ENCODE measurements around the gene NEDD4L. TPM values are rescaled to one million over a fixed set of nuclear protein-coding genes. Genes with fewer than 3 reads are reported as not detected.

NEDD4L gene
- polyA plus RNA-seq, 1 of the 3 experiments (the other 2 are of a cell fraction): 13.2 TPM

GRCh38 chr18:58065956-58066355 is 21.9 kb downstream of the NEDD4L start (continued):
- TF ChIP-seq, protein P1, sequence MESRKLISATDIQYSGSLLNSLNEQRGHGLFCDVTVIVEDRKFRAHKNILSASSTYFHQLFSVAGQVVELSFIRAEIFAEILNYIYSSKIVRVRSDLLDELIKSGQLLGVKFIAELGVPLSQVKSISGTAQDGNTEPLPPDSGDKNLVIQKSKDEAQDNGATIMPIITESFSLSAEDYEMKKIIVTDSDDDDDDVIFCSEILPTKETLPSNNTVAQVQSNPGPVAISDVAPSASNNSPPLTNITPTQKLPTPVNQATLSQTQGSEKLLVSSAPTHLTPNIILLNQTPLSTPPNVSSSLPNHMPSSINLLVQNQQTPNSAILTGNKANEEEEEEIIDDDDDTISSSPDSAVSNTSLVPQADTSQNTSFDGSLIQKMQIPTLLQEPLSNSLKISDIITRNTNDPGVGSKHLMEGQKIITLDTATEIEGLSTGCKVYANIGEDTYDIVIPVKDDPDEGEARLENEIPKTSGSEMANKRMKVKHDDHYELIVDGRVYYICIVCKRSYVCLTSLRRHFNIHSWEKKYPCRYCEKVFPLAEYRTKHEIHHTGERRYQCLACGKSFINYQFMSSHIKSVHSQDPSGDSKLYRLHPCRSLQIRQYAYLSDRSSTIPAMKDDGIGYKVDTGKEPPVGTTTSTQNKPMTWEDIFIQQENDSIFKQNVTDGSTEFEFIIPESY (IDR thresholded peaks at IDR 0.05; ENCODE audit: borderline replicate concordance, low read depth): no peak
- TF ChIP-seq FOSL2 (IDR thresholded peaks at IDR 0.05; ENCODE audit: borderline replicate concordance, low read depth): no peak
- TF ChIP-seq, protein P2, sequence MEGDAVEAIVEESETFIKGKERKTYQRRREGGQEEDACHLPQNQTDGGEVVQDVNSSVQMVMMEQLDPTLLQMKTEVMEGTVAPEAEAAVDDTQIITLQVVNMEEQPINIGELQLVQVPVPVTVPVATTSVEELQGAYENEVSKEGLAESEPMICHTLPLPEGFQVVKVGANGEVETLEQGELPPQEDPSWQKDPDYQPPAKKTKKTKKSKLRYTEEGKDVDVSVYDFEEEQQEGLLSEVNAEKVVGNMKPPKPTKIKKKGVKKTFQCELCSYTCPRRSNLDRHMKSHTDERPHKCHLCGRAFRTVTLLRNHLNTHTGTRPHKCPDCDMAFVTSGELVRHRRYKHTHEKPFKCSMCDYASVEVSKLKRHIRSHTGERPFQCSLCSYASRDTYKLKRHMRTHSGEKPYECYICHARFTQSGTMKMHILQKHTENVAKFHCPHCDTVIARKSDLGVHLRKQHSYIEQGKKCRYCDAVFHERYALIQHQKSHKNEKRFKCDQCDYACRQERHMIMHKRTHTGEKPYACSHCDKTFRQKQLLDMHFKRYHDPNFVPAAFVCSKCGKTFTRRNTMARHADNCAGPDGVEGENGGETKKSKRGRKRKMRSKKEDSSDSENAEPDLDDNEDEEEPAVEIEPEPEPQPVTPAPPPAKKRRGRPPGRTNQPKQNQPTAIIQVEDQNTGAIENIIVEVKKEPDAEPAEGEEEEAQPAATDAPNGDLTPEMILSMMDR (IDR thresholded peaks at IDR 0.05): no peak

DNA sequence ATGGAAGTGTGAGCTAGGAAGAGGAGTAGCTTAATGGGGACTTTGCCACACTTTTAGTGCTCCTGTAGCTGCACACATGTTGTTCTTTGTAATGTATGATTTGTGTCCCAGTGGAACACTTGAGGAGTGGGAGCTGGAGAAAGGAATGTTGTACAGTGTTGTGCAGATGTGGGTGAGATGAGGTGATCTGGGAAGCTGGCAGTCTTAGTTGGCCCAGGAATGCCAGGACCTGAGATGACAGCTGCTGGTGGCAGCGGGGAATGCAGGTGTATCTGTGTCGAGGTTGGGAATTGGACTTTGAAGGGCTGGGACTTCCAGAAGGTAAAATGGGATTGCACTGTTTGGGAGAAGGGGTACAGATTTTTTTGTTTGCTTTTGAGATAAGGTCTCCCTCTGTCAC is 23.6 kb downstream of the NEDD4L start:
- H3K4me2 ChIP-seq: no peak overlapping the region
- no peaks in the 10 kb centered on the region for H3K4me1 ChIP-seq (ENCODE audit: control insufficient read depth in 1 of 2, insufficient read depth in 2 of 2, low read depth in 1 of 2, low read length in 1 of 2)
- no peak overlapping the region for H3K9ac ChIP-seq
- H2AFZ ChIP-seq (ENCODE audit: low read depth): no peak overlapping the region
- no peaks in the 10 kb centered on the region for H3K27me3 ChIP-seq (ENCODE audit: insufficient read depth)
- H3K9me3 ChIP-seq: no peaks in the 10 kb centered on the region
- ChIA-PET CTCF (interaction anchor here (0.5 to 2.0 kb wide), 4 partner anchors 24 to 1075 kb away, joined by 3 to 8 read pairs (median 6); partner anchors contain the start of gene NEDD4L), POLR2A (no interaction called here)
- no peaks in the 10 kb centered on the region for H3K36me3 ChIP-seq (replicated peaks in 1 of 2; ENCODE audit: control insufficient read depth in 1 of 2, insufficient read depth in 2 of 2, low read length in 1 of 2)
- TF ChIP-seq POLR2AphosphoS5 (IDR thresholded peaks at IDR 0.05; ENCODE audit: low read depth, low read length) (no peak), TEAD4 (IDR thresholded peaks at IDR 0.05; ENCODE audit: borderline replicate concordance, insufficient read depth) (no peak), RXRA (IDR thresholded peaks at IDR 0.05; ENCODE audit: borderline replicate concordance, low read depth) (no peak), EZH2phosphoT487 (IDR thresholded peaks at IDR 0.05; ENCODE audit: borderline replicate concordance, low read depth) (no peak), RAD21 (IDR thresholded peaks at IDR 0.05; ENCODE audit: low read length) (no peak), TCF12 (IDR thresholded peaks at IDR 0.05) (no peak), FOXJ3 (CRISPR knock-in tag; IDR thresholded peaks at IDR 0.05) (no peak), JUND (IDR thresholded peaks at IDR 0.05) (no peak), MXI1 (IDR thresholded peaks at IDR 0.05; ENCODE audit: low read depth, low read length) (no peak), EP300 (IDR thresholded peaks at IDR 0.05; ENCODE audit: borderline replicate concordance in 1 of 2, low read depth in 1 of 2, low read length in 1 of 2) (no peak), SMC3 (IDR thresholded peaks at IDR 0.05; ENCODE audit: low read depth, low read length) (no peak), PBX3 (IDR thresholded peaks at IDR 0.05) (no peak), TAF1 (IDR thresholded peaks at IDR 0.05; ENCODE audit: borderline replicate concordance, low read depth, low read length) (no peak), YY1 (IDR thresholded peaks at IDR 0.05; ENCODE audit: low read depth) (no peak), GATA2 (CRISPR knock-in tag; IDR thresholded peaks at IDR 0.05) (no peak)
- TF ChIP-seq, protein P3, sequence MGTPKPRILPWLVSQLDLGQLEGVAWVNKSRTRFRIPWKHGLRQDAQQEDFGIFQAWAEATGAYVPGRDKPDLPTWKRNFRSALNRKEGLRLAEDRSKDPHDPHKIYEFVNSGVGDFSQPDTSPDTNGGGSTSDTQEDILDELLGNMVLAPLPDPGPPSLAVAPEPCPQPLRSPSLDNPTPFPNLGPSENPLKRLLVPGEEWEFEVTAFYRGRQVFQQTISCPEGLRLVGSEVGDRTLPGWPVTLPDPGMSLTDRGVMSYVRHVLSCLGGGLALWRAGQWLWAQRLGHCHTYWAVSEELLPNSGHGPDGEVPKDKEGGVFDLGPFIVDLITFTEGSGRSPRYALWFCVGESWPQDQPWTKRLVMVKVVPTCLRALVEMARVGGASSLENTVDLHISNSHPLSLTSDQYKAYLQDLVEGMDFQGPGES (IDR thresholded peaks at IDR 0.05; ENCODE audit: low read depth, low read length): no peak
- TF ChIP-seq, protein P4, sequence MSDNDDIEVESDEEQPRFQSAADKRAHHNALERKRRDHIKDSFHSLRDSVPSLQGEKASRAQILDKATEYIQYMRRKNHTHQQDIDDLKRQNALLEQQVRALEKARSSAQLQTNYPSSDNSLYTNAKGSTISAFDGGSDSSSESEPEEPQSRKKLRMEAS (IDR thresholded peaks at IDR 0.05; ENCODE audit: low read depth): no peak
- TF ChIP-seq, protein P5, sequence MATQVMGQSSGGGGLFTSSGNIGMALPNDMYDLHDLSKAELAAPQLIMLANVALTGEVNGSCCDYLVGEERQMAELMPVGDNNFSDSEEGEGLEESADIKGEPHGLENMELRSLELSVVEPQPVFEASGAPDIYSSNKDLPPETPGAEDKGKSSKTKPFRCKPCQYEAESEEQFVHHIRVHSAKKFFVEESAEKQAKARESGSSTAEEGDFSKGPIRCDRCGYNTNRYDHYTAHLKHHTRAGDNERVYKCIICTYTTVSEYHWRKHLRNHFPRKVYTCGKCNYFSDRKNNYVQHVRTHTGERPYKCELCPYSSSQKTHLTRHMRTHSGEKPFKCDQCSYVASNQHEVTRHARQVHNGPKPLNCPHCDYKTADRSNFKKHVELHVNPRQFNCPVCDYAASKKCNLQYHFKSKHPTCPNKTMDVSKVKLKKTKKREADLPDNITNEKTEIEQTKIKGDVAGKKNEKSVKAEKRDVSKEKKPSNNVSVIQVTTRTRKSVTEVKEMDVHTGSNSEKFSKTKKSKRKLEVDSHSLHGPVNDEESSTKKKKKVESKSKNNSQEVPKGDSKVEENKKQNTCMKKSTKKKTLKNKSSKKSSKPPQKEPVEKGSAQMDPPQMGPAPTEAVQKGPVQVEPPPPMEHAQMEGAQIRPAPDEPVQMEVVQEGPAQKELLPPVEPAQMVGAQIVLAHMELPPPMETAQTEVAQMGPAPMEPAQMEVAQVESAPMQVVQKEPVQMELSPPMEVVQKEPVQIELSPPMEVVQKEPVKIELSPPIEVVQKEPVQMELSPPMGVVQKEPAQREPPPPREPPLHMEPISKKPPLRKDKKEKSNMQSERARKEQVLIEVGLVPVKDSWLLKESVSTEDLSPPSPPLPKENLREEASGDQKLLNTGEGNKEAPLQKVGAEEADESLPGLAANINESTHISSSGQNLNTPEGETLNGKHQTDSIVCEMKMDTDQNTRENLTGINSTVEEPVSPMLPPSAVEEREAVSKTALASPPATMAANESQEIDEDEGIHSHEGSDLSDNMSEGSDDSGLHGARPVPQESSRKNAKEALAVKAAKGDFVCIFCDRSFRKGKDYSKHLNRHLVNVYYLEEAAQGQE (IDR thresholded peaks at IDR 0.05; ENCODE audit: low read depth, low read length): no peak
- H4K20me1 ChIP-seq (ENCODE audit: insufficient read depth): no peaks in the 10 kb centered on the region
- 94% methylated on average over 2 of the region's 2 CpGs for WGBS (ENCODE audit: low lambda C conversion rate)
- no peak overlapping the region for H3K27ac ChIP-seq (ENCODE audit: low read depth in 2 of 2, low read length in 1 of 2)
- H3K4me3 ChIP-seq (ENCODE audit: low read depth in 2 of 2, low read length in 1 of 2): no peak overlapping the region
- H3K9me2 ChIP-seq: no peaks in the 10 kb centered on the region
- no peaks in the 10 kb centered on the region for H3F3A ChIP-seq (replicated peaks; ENCODE audit: insufficient read depth)
- no peaks in the 10 kb centered on the region for H3K79me2 ChIP-seq (ENCODE audit: insufficient read depth)
- DNase-seq: no peak

Measured in SK-N-SH (cell line).